GM18861 (cell line): ENCODE results near the gene SKAP1.
"Not testable (repeated sequence)": the region's sequence is repeated elsewhere in the genome, so short reads cannot be mapped to it uniquely, and the experiment has no call there.

Experiments
- ATAC-seq: cut with Tn5 transposase; IDR thresholded peaks from one replicate; pipeline ENCODE4 v1.9.1; 2021; ENCODE audit not compliant: unreplicated experiment

The SKAP1 gene

DNA sequence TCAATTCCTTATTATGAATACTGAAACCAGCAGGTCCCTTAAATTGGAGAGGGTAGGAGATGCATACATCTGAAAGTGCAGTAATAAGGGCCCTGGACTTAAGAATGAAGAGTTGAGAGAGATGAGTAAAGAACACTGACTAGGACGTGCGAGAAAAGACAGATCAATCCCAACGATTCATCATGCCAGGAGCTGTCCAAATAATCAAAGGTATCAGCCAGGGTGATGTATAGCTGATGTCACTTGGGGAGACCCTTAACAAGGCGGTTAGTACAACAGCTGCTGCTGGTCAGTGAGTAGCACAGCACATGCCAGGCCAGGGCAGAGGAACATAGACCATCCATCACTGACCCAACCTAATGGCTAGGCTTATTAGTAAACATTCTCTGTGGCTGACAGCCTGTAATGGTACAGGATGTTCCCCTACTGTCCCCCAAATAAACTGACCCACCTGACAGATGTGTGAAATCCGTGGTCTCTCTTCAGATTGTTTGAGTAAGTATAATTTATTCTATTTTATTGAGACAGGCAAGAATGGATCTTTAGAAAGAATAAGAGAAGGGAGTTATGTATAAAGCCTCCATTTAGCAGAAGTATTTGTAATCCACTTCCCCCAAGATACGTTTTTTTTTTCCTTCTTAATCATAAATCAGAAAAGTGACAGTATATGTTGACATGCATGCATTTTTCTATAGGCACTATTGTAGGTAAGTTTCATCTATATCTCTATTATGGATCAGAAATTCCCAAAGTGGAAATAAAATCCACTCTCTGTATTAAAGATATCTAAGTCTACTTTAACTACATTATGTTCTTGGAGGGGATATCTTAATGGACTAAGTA lies 204.1 kb downstream of the SKAP1 start:
- ATAC-seq: no peak

DNA sequence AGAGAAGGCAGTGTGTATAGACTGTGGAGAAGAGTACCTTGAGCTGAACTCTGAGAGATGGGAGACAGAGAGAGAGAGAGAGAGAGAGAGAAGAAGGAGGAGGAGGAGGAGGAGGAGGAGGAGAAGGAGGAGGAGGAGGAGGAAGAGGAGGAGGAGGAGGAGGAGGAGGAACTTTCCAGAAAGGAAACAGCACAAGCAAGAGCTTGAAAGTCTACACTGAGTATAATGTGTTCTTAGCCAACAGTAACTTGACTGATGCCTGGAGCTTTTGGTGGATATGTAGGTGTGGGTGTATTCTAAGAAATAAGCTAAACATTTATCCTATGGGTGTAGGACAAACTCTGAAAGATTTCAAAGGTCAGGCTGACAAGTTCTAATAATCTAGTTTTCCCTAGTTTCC lies 206.1 kb downstream of the SKAP1 start:
- ATAC-seq: no peak

GRCh38 chr17:48219617-48220016 lies 210.4 kb downstream of the SKAP1 start:
- ATAC-seq: no peak

DNA sequence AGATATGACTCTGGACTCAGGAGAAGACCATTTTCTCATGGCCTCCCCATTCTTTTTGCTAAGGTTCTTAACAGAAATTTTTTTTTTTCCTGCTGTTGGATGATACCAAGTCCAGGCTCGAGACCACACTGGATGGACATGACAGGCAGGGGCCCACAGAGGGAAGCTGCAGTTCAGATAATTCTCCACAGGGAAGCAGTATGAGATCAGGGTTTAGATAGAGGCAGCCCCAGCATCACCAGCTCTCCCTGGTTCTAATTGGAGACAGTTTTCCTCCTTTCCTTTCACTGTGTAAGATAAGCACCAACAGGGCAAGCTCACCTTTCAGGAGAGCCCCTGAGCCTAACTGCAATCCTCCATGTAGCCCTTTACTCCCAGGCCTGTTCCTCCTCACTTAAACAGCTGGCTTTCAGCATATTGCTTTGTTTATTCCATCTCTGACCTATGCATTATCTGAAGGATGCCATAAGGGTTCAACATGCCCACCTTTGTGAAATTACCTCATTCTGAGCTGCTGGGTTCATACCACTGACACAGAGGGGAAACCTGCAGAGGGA lies 214.4 kb downstream of the SKAP1 start:
- no peak for ATAC-seq

DNA sequence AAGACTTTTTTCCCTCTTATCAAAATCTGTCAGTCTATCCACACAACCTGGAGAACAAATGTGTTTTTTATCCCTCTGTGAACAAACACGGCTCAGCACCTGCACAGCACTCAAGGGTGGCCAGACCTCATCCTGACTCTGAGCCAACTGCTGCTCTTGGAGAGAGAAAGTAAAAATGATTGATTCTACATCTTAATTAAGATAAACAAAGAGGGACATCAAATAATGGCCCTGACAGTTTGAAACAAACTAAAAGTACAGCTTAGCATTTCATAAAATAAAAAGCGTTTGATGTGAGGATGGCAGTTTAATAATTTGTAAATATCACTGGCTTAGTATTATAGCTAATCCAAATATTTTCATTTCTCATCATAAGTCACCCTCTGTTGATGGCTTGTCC lies 216.2 kb downstream of the SKAP1 start:
- ATAC-seq: no peak

- ATAC-seq: no peak
Observed at GRCh38 chr17:48211787-48212186, 218.2 kb downstream of the SKAP1 start.

- no peak for ATAC-seq
Observed at GRCh38 chr17:48211011-48211410, 219.0 kb downstream of the SKAP1 start.

DNA sequence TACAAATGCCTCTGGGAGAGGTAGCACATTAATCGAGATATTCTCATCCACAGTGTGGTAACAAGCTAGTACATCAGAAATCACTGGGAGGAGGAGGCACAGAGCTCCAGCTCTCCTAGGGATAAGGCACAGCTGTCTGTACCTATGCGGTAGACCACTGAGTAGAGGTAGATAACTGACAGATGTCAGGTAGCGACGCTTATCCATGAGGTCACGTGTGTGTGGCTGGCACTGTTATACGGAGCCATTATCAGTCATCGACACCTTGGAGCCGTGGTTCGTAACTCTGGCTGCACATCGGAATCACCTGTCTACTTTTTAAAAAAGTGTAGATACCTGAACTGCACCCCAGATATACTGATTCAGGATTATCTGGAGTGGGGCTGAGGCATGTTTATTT lies 220.0 kb downstream of the SKAP1 start:
- no peak for ATAC-seq

DNA sequence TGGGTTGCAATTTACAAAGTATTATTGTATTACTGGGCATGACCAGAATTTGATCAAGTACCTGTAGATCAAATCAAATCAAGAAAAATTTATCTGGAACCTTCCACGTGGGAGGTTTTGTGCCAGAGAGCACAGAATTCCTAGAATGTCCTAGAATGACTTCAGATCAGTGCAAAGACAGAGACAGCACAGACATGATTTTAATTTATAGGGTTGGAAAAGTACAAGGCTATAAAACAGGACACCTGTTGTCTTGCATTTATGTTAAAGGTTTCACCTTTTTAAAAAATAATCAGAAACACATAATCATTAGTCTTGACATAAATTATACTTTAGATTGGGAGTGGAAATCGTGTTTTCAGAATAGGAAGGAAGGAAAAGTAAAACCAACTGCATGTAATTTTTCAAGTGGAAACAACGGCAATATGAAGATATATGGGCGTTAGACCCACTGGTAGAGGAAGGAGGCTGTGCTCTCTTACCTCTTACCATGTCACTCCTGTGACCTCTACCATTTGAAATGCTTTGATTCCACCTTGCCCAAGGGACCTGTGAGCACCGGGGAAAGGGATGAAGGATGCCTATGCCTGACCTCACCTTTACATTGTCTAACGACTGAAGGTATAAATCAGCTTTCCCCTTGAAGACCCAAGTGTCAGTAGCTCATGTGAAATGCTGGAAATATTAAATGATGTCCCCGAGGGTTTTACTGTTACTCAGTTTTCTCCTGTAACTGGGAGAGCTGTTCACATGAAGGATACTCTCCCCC lies 222.1 kb downstream of the SKAP1 start:
- ATAC-seq: no peak

DNA sequence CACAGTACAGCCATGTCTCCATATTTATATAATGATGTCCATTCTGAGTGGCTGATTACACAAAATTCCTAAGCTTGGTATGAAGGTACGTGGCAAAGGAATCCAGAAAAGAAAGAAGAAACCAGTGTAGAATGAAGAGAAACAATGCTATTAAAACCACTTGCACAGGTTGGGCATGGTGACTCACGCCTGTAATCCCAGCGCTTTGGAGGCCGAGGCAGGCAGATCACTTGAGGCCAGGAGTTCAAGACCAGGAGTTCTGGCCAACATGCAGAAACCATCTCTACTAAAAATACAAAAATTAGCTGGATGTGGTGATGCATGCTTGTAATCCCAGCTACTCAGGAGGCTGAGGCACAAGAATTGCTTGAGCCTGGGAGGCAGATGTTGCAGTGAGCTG lies 223.0 kb downstream of the SKAP1 start:
- ATAC-seq: not testable (repeated sequence)

- ATAC-seq: no peak
Observed at GRCh38 chr17:48202959-48203358, 227.1 kb downstream of the SKAP1 start.

DNA sequence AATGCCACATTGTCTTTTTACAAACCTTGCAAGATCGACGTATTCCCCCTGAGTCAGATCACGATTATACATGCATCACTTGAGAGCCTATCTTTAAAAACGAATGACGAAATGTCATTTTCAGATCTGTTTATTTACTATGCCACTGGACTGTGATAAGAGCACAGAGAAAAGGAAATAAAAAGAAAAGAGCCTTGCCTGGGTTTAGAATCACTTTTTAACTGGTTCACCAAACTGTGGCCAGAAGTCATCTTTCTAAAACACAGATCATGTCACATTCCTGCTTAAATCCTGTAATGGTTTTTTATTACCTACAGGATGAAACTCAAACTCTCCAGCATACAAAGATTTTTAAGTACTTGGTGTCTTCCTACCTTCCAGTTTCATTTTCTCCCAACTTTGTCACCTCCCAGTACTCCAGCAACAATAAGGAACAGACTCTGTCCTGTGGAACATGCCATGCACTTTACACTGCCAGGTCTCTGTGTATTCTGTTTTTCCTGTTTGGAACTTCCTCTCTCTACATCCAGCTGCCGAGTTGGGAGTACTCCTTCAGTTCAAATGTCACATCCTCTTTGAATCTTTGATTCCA lies 231.0 kb downstream of the SKAP1 start:
- no peak for ATAC-seq

- no peak for ATAC-seq
Observed at GRCh38 chr17:48195910-48196309, 234.1 kb downstream of the SKAP1 start.

- no peak for ATAC-seq
Observed at GRCh38 chr17:48194097-48194550, 235.9 kb downstream of the SKAP1 start.

GRCh38 chr17:48192321-48192731 lies 237.7 kb downstream of the SKAP1 start:
- no peak for ATAC-seq

GRCh38 chr17:48191362-48191761 lies 238.7 kb downstream of the SKAP1 start:
- ATAC-seq: no peak

DNA sequence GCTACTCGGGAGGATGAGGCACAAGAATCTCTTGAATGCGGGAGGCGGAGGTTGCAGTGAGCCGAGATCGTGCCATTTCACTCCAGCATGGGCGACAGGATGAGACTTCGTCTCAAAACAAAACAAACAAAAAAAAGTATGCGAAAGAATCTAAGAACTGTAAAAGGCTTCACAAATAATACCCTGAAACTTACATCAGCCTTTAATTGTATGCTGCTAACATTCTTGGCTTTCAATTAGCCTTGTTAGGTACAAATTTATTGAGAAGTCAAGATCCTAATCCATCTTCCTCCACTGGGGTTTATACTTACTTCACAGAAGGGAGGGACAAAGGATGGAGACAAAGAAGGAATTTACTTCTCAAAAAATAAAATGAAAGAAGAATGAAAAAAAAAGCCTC lies 239.1 kb downstream of the SKAP1 start:
- ATAC-seq: no peak

- ATAC-seq: no peak
Observed at GRCh38 chr17:48187872-48188608, 242.0 kb downstream of the SKAP1 start.

DNA sequence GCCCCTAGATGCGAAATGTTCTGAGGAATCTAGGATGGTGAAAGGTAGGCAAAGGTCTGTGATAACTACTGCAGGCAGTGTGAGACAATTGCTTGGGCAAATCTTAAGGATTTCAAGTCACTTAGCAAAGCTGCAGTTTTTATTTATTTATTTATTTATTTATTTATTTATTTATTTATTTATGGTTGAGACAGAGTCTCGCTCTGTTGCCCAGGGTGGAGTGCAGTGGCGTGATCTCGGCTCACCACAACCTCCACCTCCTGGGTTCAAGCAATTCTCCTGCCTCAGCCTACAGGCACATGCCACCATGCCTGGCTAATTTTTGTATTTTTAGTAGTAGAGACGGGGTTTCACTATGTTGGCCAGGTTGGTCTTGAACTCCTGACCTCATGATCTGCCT lies 243.7 kb downstream of the SKAP1 start:
- ATAC-seq: not testable (repeated sequence)

DNA sequence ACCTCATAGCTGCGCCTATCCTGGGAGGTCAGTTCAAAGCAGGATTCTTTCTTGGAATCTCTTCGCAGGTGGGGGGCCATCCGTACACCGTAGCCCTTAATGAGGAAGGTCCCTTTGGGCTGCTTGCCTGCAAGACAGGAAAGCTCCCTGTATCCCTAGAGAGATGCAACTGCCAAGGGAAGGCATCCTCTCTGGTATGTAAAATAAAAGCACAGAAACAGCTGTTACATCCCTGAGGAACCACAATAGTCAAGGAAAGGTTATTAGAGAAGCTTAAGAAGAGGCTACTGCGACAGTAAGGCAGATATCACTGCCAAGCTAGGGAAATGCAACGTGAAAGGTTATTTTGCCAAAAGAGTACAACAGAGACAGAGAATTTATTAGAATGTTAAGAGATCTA lies 245.3 kb downstream of the SKAP1 start:
- ATAC-seq: no peak

DNA sequence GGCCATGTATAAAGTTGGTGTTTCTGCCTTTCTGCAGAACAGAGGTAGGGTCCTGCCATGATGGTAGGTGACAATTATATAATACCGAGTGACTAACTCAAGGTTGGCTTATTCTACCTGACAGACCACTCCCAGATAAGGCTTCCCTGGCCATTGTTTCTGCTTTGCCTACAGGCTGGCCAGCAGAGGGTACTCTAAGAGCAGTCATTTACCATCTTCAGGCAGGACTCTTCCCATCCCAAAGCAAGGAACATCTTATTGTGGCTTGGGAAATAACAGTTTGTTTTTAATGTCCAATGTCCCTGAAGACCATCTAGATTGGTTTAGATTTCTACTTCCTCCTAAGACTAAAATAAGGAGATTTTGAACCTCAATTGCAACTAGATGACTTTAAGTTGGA lies 248.4 kb downstream of the SKAP1 start:
- no peak for ATAC-seq
